Amygdala (tissue), 56 donors: ENCODE measurements around the gene ATAT1.

ENCODE experiments used
- DNase-seq, 56 donors: peaks; one replicate each; lab custom pipeline; 2025; lab: John Stamatoyannopoulos, UW

The ATAT1 gene

DNA sequence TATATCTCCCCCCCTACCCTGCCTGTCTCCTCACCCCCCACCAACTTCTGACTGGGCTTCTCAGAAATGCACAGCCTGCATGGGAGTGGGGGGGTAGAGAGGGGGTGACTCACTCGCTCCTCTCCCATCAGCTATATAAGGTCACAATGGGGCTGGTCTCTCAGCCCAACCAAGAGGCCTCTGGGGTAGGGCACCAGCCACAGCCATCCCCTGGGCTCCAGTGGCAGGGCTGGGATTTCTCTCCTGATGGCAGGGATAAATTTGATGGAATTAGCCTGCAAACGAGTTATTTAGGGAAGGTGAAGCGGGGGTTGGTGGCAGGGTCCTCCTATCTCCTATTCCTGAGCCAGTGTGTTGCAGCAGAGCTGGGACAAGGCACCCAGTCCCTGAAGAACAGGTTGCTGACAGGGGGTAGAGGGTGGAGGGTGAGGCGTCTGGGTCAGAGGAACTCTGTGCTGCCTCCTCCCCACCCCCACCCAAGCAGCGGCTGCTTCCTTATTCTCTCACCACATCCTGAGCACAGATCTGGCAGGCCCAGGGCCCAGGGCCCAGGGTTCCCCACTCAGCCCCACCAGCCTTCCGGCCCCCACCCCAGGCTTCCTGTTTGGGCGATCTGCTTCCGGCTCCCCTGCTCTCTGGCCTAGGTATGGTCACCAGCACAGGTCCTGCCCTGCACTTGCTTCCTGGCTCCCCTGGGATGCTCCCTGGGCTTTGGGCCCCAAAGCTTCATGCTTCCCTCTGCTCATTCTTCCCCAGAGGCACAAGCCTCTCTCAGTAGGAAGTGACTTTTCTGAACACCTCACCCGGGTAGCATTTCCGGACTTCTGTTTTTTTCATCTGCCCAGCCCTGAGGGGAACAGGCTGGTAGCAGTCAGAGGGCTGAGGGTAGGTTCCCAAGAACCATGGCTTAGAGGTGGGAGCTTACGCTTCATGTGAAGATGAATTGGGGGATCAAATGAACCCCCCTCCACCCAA is 55.8 kb downstream of the ATAT1 start:
- DNase-seq: peak in 38 of 56 donors; percentile 9 to 68 (median 34)

DNA sequence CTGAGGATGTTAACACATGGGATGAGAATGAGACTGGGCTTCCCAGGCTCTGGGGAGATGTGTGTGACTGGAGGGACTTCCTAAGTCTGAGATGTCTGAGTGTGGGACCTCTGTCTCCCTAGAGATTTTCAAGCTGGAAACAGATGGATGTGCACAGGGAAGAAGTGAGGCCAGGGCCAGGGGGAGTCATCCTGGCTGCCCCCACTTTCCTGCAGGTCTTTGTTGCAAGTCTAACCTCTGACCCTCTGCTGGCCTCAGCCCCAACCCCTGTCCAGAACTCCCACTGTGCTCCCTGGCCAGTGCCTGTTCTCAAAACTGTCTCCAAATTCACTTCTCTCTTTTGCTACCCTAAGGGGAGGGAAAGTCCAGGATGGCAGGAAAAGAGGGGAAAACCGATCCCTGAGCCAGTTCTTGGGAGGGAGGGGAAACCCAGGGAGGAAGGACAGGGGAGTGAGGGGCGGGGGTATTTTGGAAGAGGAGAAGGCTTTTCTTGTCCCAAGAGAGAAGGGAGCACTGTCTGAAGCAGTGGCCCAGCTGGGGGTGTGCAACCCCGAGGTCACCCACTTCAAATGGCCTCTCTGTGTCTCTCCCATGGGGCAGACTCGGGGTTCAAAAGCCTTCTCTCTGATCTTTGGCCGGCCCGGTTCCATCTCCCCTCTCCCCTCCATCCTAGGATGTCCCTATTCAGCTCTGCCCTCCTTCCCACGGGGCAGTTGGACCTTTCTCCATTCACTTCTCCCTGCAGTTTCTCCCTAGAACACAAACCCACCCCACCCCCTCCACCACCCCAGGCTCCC is 56.7 kb downstream of the ATAT1 start:
- DNase-seq: peak in 5 of 56 donors; percentile 8 to 27 (median 13)

DNA sequence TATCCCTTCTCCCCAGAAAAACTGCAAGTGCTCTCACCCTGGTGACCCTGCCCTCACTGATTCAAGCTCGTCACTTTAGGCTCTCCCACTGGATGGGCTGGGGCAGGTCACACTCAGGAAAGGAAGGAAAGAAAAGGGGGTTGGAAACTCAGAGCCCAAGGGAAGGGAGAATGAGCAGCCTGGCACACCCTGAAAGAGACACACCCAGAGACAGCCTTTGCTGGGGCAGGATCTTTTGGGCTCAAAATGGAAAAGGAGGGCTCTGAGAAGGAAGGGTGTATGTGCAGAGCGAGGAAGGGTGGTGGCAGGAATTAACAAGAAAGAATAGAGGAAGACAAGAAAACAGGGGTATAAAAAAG is 57.3 kb downstream of the ATAT1 start:
- no peak for DNase-seq

DNA sequence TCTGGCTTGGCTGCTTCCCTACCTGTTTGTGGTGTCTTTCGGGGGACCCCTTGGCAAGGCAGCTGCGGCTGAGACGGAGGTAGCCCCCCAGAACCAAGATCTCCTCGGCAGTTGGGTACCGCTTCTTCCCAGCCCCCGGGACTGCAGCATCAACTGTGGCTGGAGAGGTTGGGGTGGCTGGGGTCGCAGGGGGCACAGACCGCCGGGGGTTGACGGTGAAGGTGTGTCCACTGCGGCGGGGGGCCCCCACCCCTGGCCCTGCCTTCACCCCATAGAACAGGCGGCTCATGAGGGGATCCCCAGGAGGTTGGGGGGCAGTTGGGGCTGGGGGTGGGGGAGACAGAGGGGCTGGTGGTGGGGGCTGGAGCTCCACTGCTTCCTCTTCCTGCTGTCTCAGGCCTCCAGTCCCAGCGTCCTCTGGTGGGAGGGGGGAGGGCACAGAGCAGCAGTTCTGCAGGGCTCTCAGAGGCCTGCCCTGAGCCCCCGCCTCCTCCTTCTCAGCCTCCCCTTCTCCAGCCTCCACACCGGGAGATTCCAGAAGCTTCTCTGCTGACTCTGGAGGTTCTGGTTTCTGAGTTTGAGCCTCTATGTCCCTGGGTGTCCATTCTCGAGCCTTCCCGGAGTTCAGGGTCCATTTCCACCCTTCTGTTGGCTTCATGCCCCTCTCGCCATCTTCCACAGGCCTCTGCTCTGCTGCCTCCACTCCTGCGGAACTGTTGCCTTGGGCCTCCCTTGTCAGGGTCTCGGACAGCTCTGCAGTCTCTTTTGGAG is 57.9 kb downstream of the ATAT1 start:
- peak in 20 of 56 donors; percentile 1 to 38 (median 14) for DNase-seq

DNA sequence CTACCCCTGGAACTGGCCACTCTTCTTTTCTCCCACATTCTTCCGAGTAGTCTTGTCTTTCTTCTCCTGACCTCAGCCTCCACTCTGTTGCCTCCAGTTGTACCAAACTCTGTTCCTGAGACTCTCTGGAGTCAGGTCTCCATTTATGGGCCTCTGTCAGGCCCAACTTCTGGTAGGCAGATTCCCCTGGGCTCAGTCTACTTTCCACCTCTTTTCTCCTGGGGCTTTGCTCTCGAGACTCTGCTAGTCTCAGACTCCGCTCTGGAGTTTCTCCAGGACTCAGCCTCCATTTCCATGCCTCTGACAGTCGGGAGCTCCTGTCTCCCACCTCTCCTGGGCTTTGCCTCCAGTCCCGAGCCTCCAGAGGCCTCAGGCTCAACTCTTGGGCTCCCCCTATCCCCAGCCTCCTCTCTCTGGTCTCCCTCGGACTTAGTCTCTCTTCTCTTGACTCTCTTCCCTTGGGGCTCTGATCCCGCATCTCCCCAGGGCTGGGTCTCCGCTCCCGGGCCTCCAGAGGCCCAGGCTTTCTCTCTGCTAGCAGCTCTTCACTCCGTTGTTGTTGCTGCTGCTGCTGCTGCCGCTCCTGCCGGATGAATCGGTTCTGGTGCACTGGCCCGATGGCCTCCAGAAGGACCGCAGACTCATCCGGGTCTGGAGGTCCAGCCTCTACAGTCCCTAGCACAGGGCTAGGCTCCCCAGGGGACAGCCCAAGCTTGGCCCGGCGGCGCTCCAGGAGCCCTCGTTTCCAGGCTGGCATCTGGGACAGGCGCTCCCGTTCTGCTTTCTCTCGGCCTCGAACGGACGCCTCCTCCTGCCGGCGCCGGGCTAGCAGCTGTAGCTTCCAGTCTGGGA is 58.7 kb downstream of the ATAT1 start:
- DNase-seq: no peak

DNA sequence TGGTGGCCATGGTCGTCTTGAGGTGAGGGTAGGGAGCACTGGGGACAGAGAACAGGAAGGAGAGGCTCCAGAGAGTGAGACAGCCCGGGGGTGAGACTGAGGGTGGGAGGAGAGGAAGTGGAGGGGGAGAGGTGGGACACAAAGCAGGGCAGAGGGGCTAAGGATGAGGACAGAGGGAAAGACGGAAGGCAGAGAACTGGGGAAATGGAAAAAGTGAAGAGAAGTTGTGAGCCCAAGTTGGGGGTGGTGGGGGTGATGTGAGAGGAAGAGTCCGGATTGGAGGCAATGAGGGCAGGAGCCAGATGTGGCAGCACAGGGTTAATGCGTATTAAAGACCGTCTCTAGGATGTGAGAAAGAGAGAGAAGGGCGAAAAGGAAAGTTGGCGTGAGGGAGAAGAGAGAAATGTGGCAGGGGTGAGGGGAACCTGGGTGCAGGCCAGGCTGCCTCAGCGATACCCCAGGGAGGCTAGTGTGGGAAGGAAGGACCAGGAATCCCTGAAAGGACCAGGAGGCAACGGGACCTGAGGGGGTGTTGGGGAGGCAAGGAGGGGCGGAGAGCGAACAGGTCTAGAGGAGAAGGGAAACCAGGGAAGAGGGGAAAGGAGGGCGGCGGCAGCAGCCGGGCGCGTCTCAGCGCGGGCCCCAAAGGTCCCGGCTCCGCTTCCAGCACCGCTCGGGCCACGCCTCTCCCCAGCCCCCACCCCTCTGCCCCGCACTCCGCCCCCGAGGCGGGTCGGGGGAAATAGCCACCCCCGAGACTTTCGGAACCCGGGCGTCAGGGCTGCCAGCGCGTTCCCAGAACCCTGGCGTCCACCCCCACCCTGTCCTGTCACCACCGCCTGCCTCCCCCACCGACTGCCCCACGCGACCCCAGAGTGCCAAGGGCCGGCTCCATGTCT is 59.6 kb downstream of the ATAT1 start, which contains the start of gene PPP1R18:
Gene PPP1R18, minus strand, starts transcription at position 637 of the 899 bp plus-strand sequence. Its CDS starts 627 bp downstream, at position 10.
- DNase-seq: peak in 37 of 56 donors; percentile 13 to 68 (median 41)

DNA sequence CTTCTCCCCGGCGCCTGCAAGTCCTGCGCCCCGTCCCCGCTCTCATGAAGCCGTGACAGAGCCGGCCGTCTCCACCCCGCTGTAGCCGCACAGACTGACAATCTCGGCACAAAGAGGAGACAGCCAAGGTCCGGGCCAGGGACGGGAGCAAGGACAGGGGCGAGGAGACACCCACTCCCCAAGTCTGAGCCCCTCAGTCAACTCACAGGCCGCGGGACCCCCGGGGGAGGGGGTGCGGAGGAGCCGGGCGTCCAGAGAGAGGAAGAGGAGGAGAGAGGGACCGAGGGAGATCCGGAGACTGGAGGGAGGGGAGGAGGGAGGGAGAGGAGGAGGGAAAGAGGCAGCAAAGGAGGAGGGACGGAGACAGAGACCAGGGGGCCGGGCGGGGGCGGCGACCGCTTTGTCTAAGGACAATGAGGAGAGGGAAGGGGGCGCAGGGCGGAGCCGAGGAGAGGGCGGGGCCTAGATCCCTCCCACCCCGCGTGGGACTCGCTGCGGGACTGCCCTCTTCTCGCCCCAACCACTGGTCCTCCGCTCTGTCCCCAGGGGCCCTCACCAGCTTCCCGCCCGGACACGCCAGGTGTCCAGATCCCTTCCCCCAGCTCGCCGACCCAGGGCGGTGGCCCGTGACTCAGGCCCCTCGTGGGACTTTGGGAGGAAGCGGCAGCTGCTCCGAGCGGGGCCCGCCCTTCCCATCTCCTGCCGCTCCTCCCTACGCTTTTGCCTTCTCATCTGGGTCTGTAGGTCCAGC is 60.4 kb downstream of the ATAT1 start:
- DNase-seq: peak in 48 of 56 donors; percentile 17 to 83 (median 56)

DNA sequence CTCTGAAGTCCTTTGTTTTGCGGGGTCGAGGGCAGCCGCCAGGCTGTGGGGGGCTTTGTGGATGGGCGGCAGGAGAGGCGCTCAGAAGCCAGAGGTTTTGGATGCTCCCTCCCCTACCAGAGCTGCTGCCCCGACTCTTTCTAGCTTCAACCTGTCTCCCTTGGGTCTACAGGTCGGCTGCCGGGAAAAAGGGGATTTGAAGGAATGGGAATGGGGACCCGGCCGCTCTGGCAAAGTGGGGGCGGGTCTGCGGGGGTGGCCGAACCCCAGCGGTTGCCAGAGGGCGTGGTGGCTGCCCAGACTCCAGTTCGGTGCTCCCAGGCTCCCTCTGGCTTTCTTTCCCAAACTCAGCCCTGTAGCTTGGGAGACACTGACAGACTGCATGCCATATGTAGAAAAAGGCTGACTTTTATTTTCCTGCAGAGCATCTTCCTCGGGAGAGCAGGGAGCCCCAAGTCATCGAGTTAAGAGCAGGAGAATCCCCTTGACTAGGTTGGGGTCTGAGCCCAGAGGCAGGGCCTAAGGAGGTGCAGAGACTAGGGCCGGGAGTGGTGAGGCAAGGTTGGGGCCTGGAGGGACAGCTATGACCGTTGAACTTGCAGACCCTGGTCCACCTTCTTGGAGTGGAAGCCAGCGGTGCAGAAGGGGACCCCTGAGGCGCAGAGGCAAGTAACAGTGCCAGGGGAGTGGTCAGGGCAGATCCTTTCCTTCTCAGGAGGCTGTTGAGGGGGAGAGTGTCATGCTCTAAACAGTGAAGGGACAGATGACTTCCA is 61.2 kb downstream of the ATAT1 start:
- peak in 9 of 56 donors; percentile 9 to 59 (median 26) for DNase-seq

DNA sequence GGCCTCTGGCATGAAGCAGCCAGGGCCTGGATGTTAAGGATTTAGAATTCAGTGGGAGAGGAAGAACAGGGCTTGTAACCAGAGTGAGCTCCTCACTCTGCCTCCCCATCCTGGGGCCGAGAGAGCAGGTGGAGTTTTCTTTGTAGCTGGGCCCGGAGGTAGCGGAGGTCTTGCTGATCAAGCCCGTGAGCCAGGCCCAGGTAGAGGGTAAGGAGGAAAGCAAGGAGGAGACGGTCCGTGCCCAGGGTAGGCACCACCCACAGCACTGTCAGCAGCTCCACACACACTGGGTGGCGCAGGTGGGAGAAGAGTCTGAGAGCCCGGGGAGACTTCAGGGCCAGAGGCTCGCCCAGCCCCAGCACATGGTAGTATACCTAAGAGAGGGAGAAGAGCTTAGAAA is 61.9 kb downstream of the ATAT1 start:
- no peak for DNase-seq

DNA sequence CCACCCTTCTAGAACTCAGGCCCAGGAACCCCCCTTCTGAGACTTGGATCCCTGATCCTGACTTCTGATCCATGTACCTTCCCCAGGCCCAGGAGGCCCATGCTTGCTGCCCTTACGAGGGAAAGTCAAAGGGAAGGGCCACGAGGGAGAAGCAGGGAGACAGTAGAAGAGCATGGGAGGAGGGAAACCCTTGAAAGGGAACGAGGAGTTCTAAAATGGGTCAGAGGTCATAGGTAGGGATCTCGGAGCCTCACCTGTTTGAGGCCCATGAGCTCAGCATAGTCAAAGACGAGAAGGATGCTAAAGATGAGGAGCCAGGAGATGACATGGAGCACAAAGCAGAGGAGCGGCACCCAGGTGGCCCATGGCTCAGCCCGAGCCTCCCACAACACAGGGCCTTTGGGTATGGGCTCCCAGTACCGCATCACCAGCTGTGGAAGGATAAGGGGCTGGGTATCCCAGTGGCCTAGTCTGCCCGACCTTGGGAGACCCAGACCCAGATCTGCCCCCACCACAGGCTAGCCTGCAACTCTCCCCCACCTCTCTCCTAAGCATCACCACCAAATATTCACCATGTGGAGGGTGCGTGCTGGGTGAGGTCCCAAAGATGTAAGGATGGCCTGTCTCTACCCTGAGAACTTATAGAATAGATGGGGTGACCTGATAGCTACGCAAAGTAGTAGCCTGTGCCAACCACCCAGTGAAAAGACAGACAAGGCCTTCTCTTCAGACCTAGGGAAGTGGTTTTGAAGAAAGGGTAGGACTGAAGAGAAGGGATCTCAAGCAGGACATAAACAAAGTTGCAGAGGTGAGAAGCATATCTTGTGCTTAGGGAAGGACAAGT is 62.6 kb downstream of the ATAT1 start:
- no peak for DNase-seq

DNA sequence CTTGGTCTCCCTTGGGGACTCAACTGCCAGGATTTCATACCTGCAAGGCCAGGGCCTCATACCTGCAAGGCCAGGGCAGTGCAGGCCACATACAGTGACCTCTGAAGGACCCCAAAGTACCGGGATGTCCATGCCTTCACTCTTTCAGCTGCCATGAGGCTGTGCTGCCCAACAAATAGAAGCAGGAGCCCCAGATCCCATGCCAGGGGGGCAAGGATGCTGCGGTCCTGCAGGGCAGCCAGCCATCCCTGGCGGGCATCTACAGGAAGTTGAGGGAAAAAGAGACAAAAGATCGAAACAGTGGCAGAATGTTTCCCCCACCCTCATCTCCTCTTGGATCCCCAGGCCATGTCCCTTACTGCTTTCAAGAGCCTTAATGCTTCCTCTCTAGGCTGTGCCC is 63.3 kb downstream of the ATAT1 start:
- no peak for DNase-seq

DNA sequence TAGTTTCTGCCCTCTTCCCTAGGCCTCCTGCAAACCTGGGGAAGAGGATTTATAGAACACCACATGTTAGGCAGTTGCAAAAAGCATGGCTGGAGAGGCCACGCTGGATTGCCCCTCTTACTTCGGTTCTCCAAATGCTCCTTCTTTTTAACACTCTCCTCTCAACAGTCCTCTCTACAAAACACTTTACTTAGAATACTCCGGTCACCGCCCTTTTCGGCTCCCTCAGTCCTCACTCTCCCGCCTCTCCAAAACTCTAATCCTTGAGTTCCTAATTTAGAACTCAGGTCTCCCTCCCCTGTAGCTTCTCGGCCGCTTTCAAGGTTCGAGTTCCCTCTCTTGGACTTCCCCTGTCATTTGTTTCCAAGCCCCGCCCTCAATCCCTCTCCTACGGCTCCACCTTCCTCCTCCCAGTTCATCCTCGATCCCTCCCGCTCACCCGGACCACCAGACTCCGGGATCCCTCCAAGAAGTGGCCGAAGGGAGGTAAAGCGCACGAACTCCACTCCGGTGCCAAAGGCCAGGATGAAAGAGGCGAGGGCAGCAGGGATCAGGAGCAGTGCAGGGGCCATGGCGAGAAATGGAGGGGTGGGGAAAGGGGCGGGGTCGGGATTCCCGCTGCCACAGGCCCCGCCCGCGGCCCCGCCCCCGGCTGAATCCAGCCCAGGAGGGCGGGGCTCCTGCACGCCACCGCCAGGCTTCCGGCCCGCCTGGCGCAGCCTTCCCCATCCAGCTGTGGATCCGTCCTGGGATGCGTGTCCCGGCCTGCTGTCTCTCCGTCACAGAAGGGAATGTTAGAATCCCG is 63.9 kb downstream of the ATAT1 start, which contains the start of gene NRM:
Gene NRM, minus strand, starts transcription at position 582 of the 805 bp plus-strand sequence. Its CDS starts 10 bp downstream, at position 572.
- peak in 51 of 56 donors; percentile 26 to 86 (median 72) for DNase-seq

DNA sequence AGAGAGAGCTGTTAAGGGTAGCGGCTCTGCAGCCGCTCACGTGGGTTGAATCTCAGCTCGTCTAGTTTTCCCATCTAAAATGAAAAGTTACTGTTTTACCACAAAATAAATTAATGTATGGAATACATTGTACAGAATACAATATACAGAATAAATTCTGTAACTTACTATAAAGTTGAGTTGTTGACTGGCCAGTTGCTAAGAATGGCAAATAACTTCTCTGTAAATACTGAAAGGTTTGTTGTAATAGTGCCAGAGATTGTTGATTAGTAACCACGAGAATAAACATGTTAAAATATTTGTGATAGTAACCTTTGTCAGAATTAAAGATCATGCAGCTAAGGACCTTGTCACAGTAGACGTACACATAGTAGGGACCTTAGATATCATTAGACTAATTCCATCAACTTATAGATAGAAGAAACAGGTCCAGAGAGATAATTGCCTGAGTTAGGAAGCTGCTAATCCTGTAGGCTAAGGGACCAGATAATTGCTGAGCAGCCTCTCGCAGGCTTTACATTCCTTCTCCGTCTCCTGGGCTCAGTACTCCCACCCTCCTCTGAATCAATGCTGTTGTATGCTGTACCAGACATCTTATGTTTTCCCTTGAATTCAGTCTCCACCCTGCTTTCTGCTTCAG is 64.7 kb downstream of the ATAT1 start:
- DNase-seq: no peak
